A549 (cell line): ENCODE measurements around the gene BNIP1. TPM values are rescaled to one million over a fixed set of nuclear protein-coding genes. Genes with fewer than 3 reads are reported as not detected.

Experiments used
- ATAC-seq, 2 experiments: fragments of 200-7000 bp in 1 of 2; fragments of >200 bp in 1 of 2; cut with Nextera tagmentation in 1 of 2; cut with Tn5 transposase in 1 of 2; 3 replicates each; pipeline versions ENCODE4 v1.8.0 to v1.9.1; 2018 to 2020; ENCODE audit warnings: mild to moderate bottlenecking in 1 of 2, moderate library complexity in 1 of 2
- CTCF ChIA-PET: fragments of 300-600 bp; sonication (Branson Sonifier 250); formaldehyde crosslinking; extraction: SDS; loops from one replicate; lab custom pipeline; 2021; ENCODE audit warnings: antibody characterized with exemption, inconsistent platforms; lab: Yijun Ruan, JAX
- POLR2A ChIA-PET: fragments of 350-600 bp; formaldehyde crosslinking; extraction: SDS; loops from one replicate; lab custom pipeline; 2021; ENCODE audit warnings: antibody characterized with exemption, inconsistent platforms; lab: Yijun Ruan, JAX
- DNase-seq, 2 experiments: peaks; one replicate each; pipeline versions ENCODE4 v3.0.0 to v3.0.0-alpha.2; 2011 to 2016; ENCODE audit warnings: low read depth in 1 of 2, low spot score in 1 of 2
- FAIRE-seq: peaks from 2 replicates; lab custom pipeline; 2011; peaks lifted over from hg19 to GRCh38; lab: Jason Lieb, UNC
- H3K27ac ChIP-seq, 2 experiments: fragments of >200 bp; sonication (Bioruptor Twin); formaldehyde crosslinking; 3 replicates each; pipeline ENCODE4 v1.5.1; 2016 to 2017
- H3K4me1 ChIP-seq: fragments of >200 bp; sonication (Bioruptor Twin); formaldehyde crosslinking; 3 replicates; pipeline ENCODE4 v1.6.1; 2016
- H3K4me2 ChIP-seq: fragments of >200 bp; sonication (Bioruptor Twin); formaldehyde crosslinking; 3 replicates; pipeline ENCODE4 v1.6.1; 2016
- H3K4me3 ChIP-seq: fragments of >200 bp; sonication (Bioruptor Twin); formaldehyde crosslinking; 3 replicates; pipeline ENCODE4 v1.5.1; 2016
- H3K9me3 ChIP-seq: fragments of >200 bp; sonication (Bioruptor Twin); formaldehyde crosslinking; 3 replicates; pipeline ENCODE4 v1.6.1; 2016
- BHLHE40 ChIP-seq: IDR thresholded peaks from 2 replicates; pipeline ENCODE4 v1.6.1; 2012; ENCODE audit warnings: low read depth, low read length, inconsistent platforms
- CBX8 ChIP-seq: fragments of 200-600 bp; sonication (generic); IDR thresholded peaks from 2 replicates; pipeline ENCODE4 v1.6.1; 2016
- CEBPB ChIP-seq, 2 experiments: fragments of >200 bp in 1 of 2; sonication (Bioruptor Twin) in 1 of 2; formaldehyde crosslinking in 1 of 2; IDR thresholded peaks; 2 replicates each; pipeline ENCODE4 v1.6.1; 2012 to 2016
- CHD4 ChIP-seq: fragments of 200-600 bp; sonication (generic); IDR thresholded peaks from 2 replicates; pipeline ENCODE4 v1.6.1; 2016; ENCODE audit warnings: antibody characterized with exemption, mild to moderate bottlenecking, borderline replicate concordance
- E2F6 ChIP-seq: IDR thresholded peaks from 2 replicates; pipeline ENCODE4 v1.6.1; 2012; ENCODE audit warnings: low read depth, borderline replicate concordance
- ELK1 ChIP-seq: fragments of 150-350 bp; IDR thresholded peaks from 2 replicates; pipeline ENCODE4 v1.6.1; 2014; ENCODE audit warnings: low read depth, mild to moderate bottlenecking, low read length
- EP300 ChIP-seq, 2 experiments: fragments of >200 bp; sonication (Bioruptor Twin); formaldehyde crosslinking; IDR thresholded peaks; 2 replicates in 1 of 2; 3 replicates in 1 of 2; pipeline ENCODE4 v1.6.1; 2016 to 2017
- ESRRA ChIP-seq: fragments of 150-350 bp; IDR thresholded peaks from 2 replicates; pipeline ENCODE4 v1.6.1; 2014; ENCODE audit warnings: mild to moderate bottlenecking, low read length, borderline replicate concordance
- FOSB ChIP-seq: fragments of 250-450 bp; sonication (Bioruptor Pico); IDR thresholded peaks from 2 replicates; pipeline ENCODE4 v1.5.0; 2020; ENCODE audit warnings: mild to moderate bottlenecking, moderate library complexity
- GATA3 ChIP-seq: IDR thresholded peaks from 2 replicates; pipeline ENCODE4 v1.6.1; 2012; ENCODE audit warnings: borderline replicate concordance
- HES2 ChIP-seq: fragments of >200 bp; sonication (Bioruptor Twin); formaldehyde crosslinking; IDR thresholded peaks from 2 replicates; pipeline ENCODE4 v1.6.1; 2016
- JUN ChIP-seq, 2 experiments: fragments of >200 bp; sonication (Bioruptor Twin); formaldehyde crosslinking; IDR thresholded peaks; 2 replicates in 1 of 2; 3 replicates in 1 of 2; pipeline ENCODE4 v1.6.1; 2016 to 2017
- KDM1A ChIP-seq: fragments of 200-600 bp; sonication (generic); IDR thresholded peaks from 2 replicates; pipeline ENCODE4 v1.6.1; 2016; ENCODE audit warnings: low read depth, mild to moderate bottlenecking
- MAZ ChIP-seq: fragments of 150-350 bp; IDR thresholded peaks from 2 replicates; pipeline ENCODE4 v1.6.1; 2014; ENCODE audit warnings: antibody characterized with exemption, low read depth, low read length, borderline replicate concordance
- MYC ChIP-seq: IDR thresholded peaks from 2 replicates; pipeline ENCODE4 v1.6.1; 2012; ENCODE audit warnings: mild to moderate bottlenecking, inconsistent platforms, low read length, improper control_type of control experiment, borderline replicate concordance
- NR3C1 ChIP-seq: fragments of >200 bp; sonication (Bioruptor Twin); formaldehyde crosslinking; IDR thresholded peaks from 3 replicates; pipeline ENCODE4 v1.6.1; 2017
- PBX3 ChIP-seq: IDR thresholded peaks from 2 replicates; pipeline ENCODE4 v1.6.1; 2012
- POLR2A ChIP-seq: IDR thresholded peaks from 2 replicates; pipeline ENCODE4 v1.6.1; 2012; ENCODE audit warnings: mild to moderate bottlenecking, low read length
- POLR2AphosphoS2 ChIP-seq: conservative IDR thresholded peaks from 2 replicates; pipeline ENCODE4 v1.6.1; 2012; ENCODE audit warnings: low read length, improper control_type of control experiment, inconsistent platforms
- RAD21 ChIP-seq, 2 experiments: fragments of >200 bp in 1 of 2; sonication (Bioruptor Twin) in 1 of 2; formaldehyde crosslinking in 1 of 2; IDR thresholded peaks in 1 of 2; conservative IDR thresholded peaks in 1 of 2; 2 replicates in 1 of 2; 3 replicates in 1 of 2; pipeline ENCODE4 v1.6.1; 2012 to 2018; ENCODE audit warnings: inconsistent platforms in 1 of 2
- RARB ChIP-seq: fragments of 250-450 bp; sonication (Bioruptor Pico); IDR thresholded peaks from 2 replicates; pipeline ENCODE4 v1.8.0; 2021; ENCODE audit warnings: mild to moderate bottlenecking, moderate library complexity
- RCOR1 ChIP-seq: fragments of 150-350 bp; IDR thresholded peaks from 2 replicates; pipeline ENCODE4 v1.6.1; 2014; ENCODE audit warnings: antibody characterized with exemption, low read length, low read depth
- RNF2 ChIP-seq: fragments of 200-600 bp; sonication (generic); IDR thresholded peaks from 2 replicates; pipeline ENCODE4 v1.6.1; 2016; ENCODE audit warnings: low read depth, mild to moderate bottlenecking, antibody characterized with exemption, moderate library complexity, borderline replicate concordance
- TFCP2L1 ChIP-seq: fragments of 250-450 bp; sonication (Bioruptor Pico); IDR thresholded peaks from 2 replicates; pipeline ENCODE4 v1.5.0; 2021; ENCODE audit warnings: mild to moderate bottlenecking
- USF2 ChIP-seq: fragments of 450-650 bp; IDR thresholded peaks from 2 replicates; pipeline ENCODE4 v1.6.1; 2014; ENCODE audit warnings: antibody characterized with exemption
- ZFP36 ChIP-seq: fragments of 450-650 bp; IDR thresholded peaks from 2 replicates; pipeline ENCODE4 v1.6.1; 2014; ENCODE audit warnings: borderline replicate concordance; ENCODE audit not compliant: partially characterized antibody
- ZNF302 ChIP-seq: fragments of 250-450 bp; sonication (Bioruptor Pico); IDR thresholded peaks from 2 replicates; pipeline ENCODE4 v1.9.0; 2021; ENCODE audit warnings: inconsistent platforms, mild to moderate bottlenecking, moderate library complexity
- WGBS: methylation state at CpG from one replicate; pipeline ENCODE4 v1.1.6; 2017; ENCODE audit errors: missing lambda C conversion rate; 5-methylcytosine and 5-hydroxymethylcytosine counted together
- polyA plus RNA-seq, 4 experiments: library from polyadenylated mRNA; depleted of rRNA in 3 of 4; stranded (reverse); fragments of >200 nt; fragmentation: RNase III in 1 of 4; extraction: RNeasy Plus Mini Kit Qiagen cat#74134 plus additional on column Dnase treatment in 1 of 4; gene quantifications; 2 replicates in 3 of 4; 3 replicates in 1 of 4; pipeline ENCODE4 v1.2.3, GENCODE V29; 2011 to 2017

BNIP1 gene
- polyA plus RNA-seq, 2 of the 4 experiments (the other 2 are of a cell fraction), result 15.8 to 26.7 TPM

GRCh38 chr5:173165177-173166016, 21.1 kb downstream of the BNIP1 start:
- no peak for TF ChIP-seq ZFP36
- no peak for TF ChIP-seq CBX8
- TF ChIP-seq POLR2AphosphoS2, result no peak
- TF ChIP-seq ELK1, result no peak
- no peak for TF ChIP-seq EP300 (IDR thresholded peaks at IDR 0.05)
- no peak for TF ChIP-seq NR3C1
- no peak for TF ChIP-seq MAZ
- TF ChIP-seq GATA3, result no peak
- TF ChIP-seq, all 56 proteins: peak for 0
- no peak overlapping the region for H3K4me2 ChIP-seq
- H3K4me3 ChIP-seq, result no peak overlapping the region
- CTCF ChIA-PET, result interaction anchor here (0.6 to 3.6 kb wide), 21 partner anchors 8 to 1152 kb away, joined by 3 to 18 read pairs (median 4); partner anchors contain the start of gene BNIP1
- ATAC-seq (peak; percentile 27 to 29; a peak in 4 of 6 replicates), FAIRE-seq (no peak), DNase-seq (no peak)
- no peaks in the 10 kb centered on the region for H3K4me1 ChIP-seq
- 83% methylated on average over 2 of the region's 2 CpGs for whole genome bisulfite sequencing
- POLR2A ChIA-PET, result no interaction called here
- H3K9me3 ChIP-seq, result no peaks in the 10 kb centered on the region
- H3K27ac ChIP-seq, result no peak overlapping the region

- 70% methylated on average over 8 of the region's 8 CpGs for WGBS
- FAIRE-seq, result no peak
- no peak for DNase-seq
- no peaks in the 10 kb centered on the region for H3K9me3 ChIP-seq
- no peak overlapping the region for H3K4me2 ChIP-seq
- CTCF ChIA-PET, result interaction anchor here (1.2 kb wide), 2 partner anchors 56 to 465 kb away, joined by 3 read pairs; no protein-coding TSS in a partner anchor
- H3K27ac ChIP-seq, result no peak overlapping the region
- POLR2A ChIA-PET, result no interaction called here
- no peak overlapping the region for H3K4me3 ChIP-seq
- TF ChIP-seq FOSB (CRISPR knock-in tag) (no peak), NR3C1 (no peak), E2F6 (no peak), CEBPB (IDR thresholded peaks at IDR 0.05) (no peak), USF2 (no peak), PBX3 (no peak), KDM1A (no peak)
- ATAC-seq, result no peak
- H3K4me1 ChIP-seq, result no peaks in the 10 kb centered on the region
These were observed 27.8 kb downstream of the BNIP1 start for GRCh38 chr5:173172166-173172565.

- Histone ChIP-seq H3K4me3 (no peak overlapping the region), H3K4me1 (no peaks in the 10 kb centered on the region), H3K4me2 (no peak overlapping the region), H3K27ac (no peak overlapping the region)
- WGBS, result 72% methylated on average over 4 of the region's 4 CpGs
- DNase-seq (no peak), FAIRE-seq (no peak)
- ChIA-PET POLR2A (no interaction called here), CTCF (no interaction called here)
- TF ChIP-seq PBX3, result no peak
- TF ChIP-seq BHLHE40, result no peak
- no peak for TF ChIP-seq USF2
- no peak for TF ChIP-seq HES2
- TF ChIP-seq TFCP2L1, result no peak
- TF ChIP-seq RAD21 (conservative IDR thresholded peaks at IDR 0.05 in 1 of 2, IDR thresholded peaks at IDR 0.05 in 1 of 2), result no peak
- no peak for TF ChIP-seq RARB
- TF ChIP-seq ZNF302 (CRISPR knock-in tag), result no peak
- no peak for TF ChIP-seq JUN (IDR thresholded peaks at IDR 0.05)
- no peak for TF ChIP-seq RCOR1
- TF ChIP-seq MYC, result no peak
- no peak for TF ChIP-seq GATA3
- TF ChIP-seq POLR2A, result no peak
- no peak for TF ChIP-seq CHD4
- TF ChIP-seq E2F6, result no peak
- TF ChIP-seq FOSB (CRISPR knock-in tag), result no peak
- no peak for TF ChIP-seq ESRRA
- TF ChIP-seq RNF2, result no peak
- TF ChIP-seq, all 56 proteins: peak for 0
- ATAC-seq, result no peak
- no peaks in the 10 kb centered on the region for H3K9me3 ChIP-seq
These were observed 31.2 kb downstream of the BNIP1 start for GRCh38 chr5:173175523-173175922.
